Measurements from ENCODE around the gene NALCN.

Gene NALCN

GRCh38 chr13:101301053-101301452, 115.3 kb downstream of the NALCN start:
- TF ChIP-seq POLR2AphosphoS5 (IDR thresholded peaks at IDR 0.05; ENCODE audit: low read depth, low read length) = no peak
- DNase-seq (ENCODE audit: insufficient read length) = no peak
- no peak for FAIRE-seq

GRCh38 chr13:101300531-101300930, 115.8 kb downstream of the NALCN start:
- no peak for FAIRE-seq
- no peak for TF ChIP-seq POLR2A (IDR thresholded peaks at IDR 0.05; ENCODE audit: low read depth, low read length)
- no peak for DNase-seq (ENCODE audit: insufficient read length)

- TF ChIP-seq POLR2A (IDR thresholded peaks at IDR 0.05; ENCODE audit: low read depth, low read length) (no peak), POLR2AphosphoS5 (IDR thresholded peaks at IDR 0.05; ENCODE audit: low read depth, low read length) (no peak), TAF1 (IDR thresholded peaks at IDR 0.05; ENCODE audit: borderline replicate concordance, low read depth, low read length) (no peak)
- no peak for FAIRE-seq
- no peak for DNase-seq (ENCODE audit: insufficient read length)
These were observed 117.8 kb downstream of the NALCN start for GRCh38 chr13:101298517-101298916.

GRCh38 chr13:101297794-101298193, 118.5 kb downstream of the NALCN start:
- FAIRE-seq (no peak), DNase-seq (ENCODE audit: insufficient read length) (no peak)
- TF ChIP-seq POLR2AphosphoS5 (IDR thresholded peaks at IDR 0.05; ENCODE audit: low read depth, low read length) = no peak
- no peak for TF ChIP-seq TAF1 (IDR thresholded peaks at IDR 0.05; ENCODE audit: borderline replicate concordance, low read depth, low read length)
- no peak for TF ChIP-seq POLR2A (IDR thresholded peaks at IDR 0.05; ENCODE audit: low read depth, low read length)

GRCh38 chr13:101292711-101293110, 123.6 kb downstream of the NALCN start:
- TF ChIP-seq POLR2AphosphoS5 (IDR thresholded peaks at IDR 0.05; ENCODE audit: low read depth, low read length) = no peak
- no peak for TF ChIP-seq TAF1 (IDR thresholded peaks at IDR 0.05; ENCODE audit: borderline replicate concordance, low read depth, low read length)
- no peak for TF ChIP-seq POLR2A (IDR thresholded peaks at IDR 0.05; ENCODE audit: low read depth, low read length)
- DNase-seq (ENCODE audit: insufficient read length) (no peak), FAIRE-seq (no peak)

GRCh38 chr13:101291646-101292515, 124.4 kb downstream of the NALCN start:
- FAIRE-seq (no peak), DNase-seq (ENCODE audit: insufficient read length) (no peak)
- TF ChIP-seq POLR2AphosphoS5 (IDR thresholded peaks at IDR 0.05; ENCODE audit: low read depth, low read length) (no peak), TAF1 (IDR thresholded peaks at IDR 0.05; ENCODE audit: borderline replicate concordance, low read depth, low read length) (no peak), POLR2A (IDR thresholded peaks at IDR 0.05; ENCODE audit: low read depth, low read length) (no peak)

- DNase-seq (ENCODE audit: insufficient read length) (no peak), FAIRE-seq (no peak)
- TF ChIP-seq POLR2A (IDR thresholded peaks at IDR 0.05; ENCODE audit: low read depth, low read length) (no peak), POLR2AphosphoS5 (IDR thresholded peaks at IDR 0.05; ENCODE audit: low read depth, low read length) (no peak), TAF1 (IDR thresholded peaks at IDR 0.05; ENCODE audit: borderline replicate concordance, low read depth, low read length) (no peak)
These were observed 125.1 kb downstream of the NALCN start for GRCh38 chr13:101291206-101291605.

GRCh38 chr13:101289764-101290163, 126.5 kb downstream of the NALCN start:
- FAIRE-seq (no peak), DNase-seq (ENCODE audit: insufficient read length) (no peak)
- TF ChIP-seq POLR2A (IDR thresholded peaks at IDR 0.05; ENCODE audit: low read depth, low read length) (no peak), POLR2AphosphoS5 (IDR thresholded peaks at IDR 0.05; ENCODE audit: low read depth, low read length) (no peak), TAF1 (IDR thresholded peaks at IDR 0.05; ENCODE audit: borderline replicate concordance, low read depth, low read length) (no peak)

GRCh38 chr13:101283782-101284181, 132.5 kb downstream of the NALCN start:
- TF ChIP-seq TAF1 (IDR thresholded peaks at IDR 0.05; ENCODE audit: borderline replicate concordance, low read depth, low read length) (no peak), POLR2AphosphoS5 (IDR thresholded peaks at IDR 0.05; ENCODE audit: low read depth, low read length) (no peak), POLR2A (IDR thresholded peaks at IDR 0.05; ENCODE audit: low read depth, low read length) (no peak)
- DNase-seq (ENCODE audit: insufficient read length) (no peak), FAIRE-seq (no peak)

- FAIRE-seq (no peak), DNase-seq (ENCODE audit: insufficient read length) (no peak)
- TF ChIP-seq POLR2A (IDR thresholded peaks at IDR 0.05; ENCODE audit: low read depth, low read length) (no peak), TAF1 (IDR thresholded peaks at IDR 0.05; ENCODE audit: borderline replicate concordance, low read depth, low read length) (no peak)
These were observed 143.4 kb downstream of the NALCN start for GRCh38 chr13:101272886-101273285.

- FAIRE-seq (no peak), DNase-seq (ENCODE audit: insufficient read length) (no peak)
- TF ChIP-seq POLR2AphosphoS5 (IDR thresholded peaks at IDR 0.05; ENCODE audit: low read depth, low read length) (no peak), TAF1 (IDR thresholded peaks at IDR 0.05; ENCODE audit: borderline replicate concordance, low read depth, low read length) (no peak), POLR2A (IDR thresholded peaks at IDR 0.05; ENCODE audit: low read depth, low read length) (no peak)
These were observed 144.5 kb downstream of the NALCN start for GRCh38 chr13:101271681-101272245.

- no peak for DNase-seq (ENCODE audit: insufficient read length)
- TF ChIP-seq POLR2A (IDR thresholded peaks at IDR 0.05; ENCODE audit: low read depth, low read length) (no peak), POLR2AphosphoS5 (IDR thresholded peaks at IDR 0.05; ENCODE audit: low read depth, low read length) (no peak), TAF1 (IDR thresholded peaks at IDR 0.05; ENCODE audit: borderline replicate concordance, low read depth, low read length) (no peak)
- FAIRE-seq = no peak
These were observed 148.7 kb downstream of the NALCN start for GRCh38 chr13:101267656-101268055.
